Neural crest cell (in vitro differentiated cells): Measurements from ENCODE around the gene PRDM10. TPM values are rescaled to one million over a fixed set of nuclear protein-coding genes. Genes with fewer than 3 reads are reported as not detected.

Experiments
- DNase-seq: peaks from one replicate; pipeline ENCODE4 v3.0.0; 2021; ENCODE audit warnings: low read depth, mixed read lengths, low spot score
- H3K27ac Mint-ChIP-seq: one replicate; pipeline ENCODE4 v1.8.0; 2021; ENCODE audit warnings: mild to moderate bottlenecking, mixed read lengths; ENCODE audit not compliant: unreplicated experiment
- H3K27me3 Mint-ChIP-seq: 2 replicates; pipeline ENCODE4 v1.8.0; 2021; ENCODE audit warnings: low read depth, mild to moderate bottlenecking, mixed read lengths
- H3K36me3 Mint-ChIP-seq: 2 replicates; pipeline ENCODE4 v1.8.0; 2021; ENCODE audit warnings: low read depth, mild to moderate bottlenecking, mixed read lengths
- H3K4me1 Mint-ChIP-seq: 2 replicates; pipeline ENCODE4 v1.8.0; 2021; ENCODE audit warnings: mixed read lengths
- H3K4me3 Mint-ChIP-seq: one replicate; pipeline ENCODE4 v1.8.0; 2021; ENCODE audit warnings: mild to moderate bottlenecking, mixed read lengths
- H3K9me3 Mint-ChIP-seq: 2 replicates; pipeline ENCODE4 v1.8.0; 2021; ENCODE audit warnings: mixed read lengths
- CTCF ChIP-seq: fragments of 200-600 bp; sonication (generic); conservative IDR thresholded peaks from 2 replicates; pipeline ENCODE4 v1.5.0; 2021; ENCODE audit warnings: antibody characterized with exemption, mild to moderate bottlenecking
- total RNA-seq: library from RNA; stranded (reverse); gene quantifications from 2 replicates; pipeline ENCODE4 v1.2.1, GENCODE V29; 2021

PRDM10 gene
- total RNA-seq, 1 donor from 2014 or later = 18.5 TPM

- DNase-seq = peak; percentile 88
- H3K27me3 Mint-ChIP-seq = no peaks in the 10 kb centered on the region
- H3K36me3 Mint-ChIP-seq = peaks cover 11% of the 10 kb centered on the region
- peak within 1 kb of the TSS; percentile 64 for H3K27ac Mint-ChIP-seq
- TF ChIP-seq CTCF = no peak
- H3K4me1 Mint-ChIP-seq = peaks cover 26% of the 10 kb centered on the region
- H3K4me3 Mint-ChIP-seq = peak within 1 kb of the TSS; percentile 94
- H3K9me3 Mint-ChIP-seq = no peaks in the 10 kb centered on the region
These were observed 107.3 kb downstream of the PRDM10 start, which contains the start of gene NFRKB for GRCh38 chr11:129895126-129896041. Gene NFRKB (minus strand): TSS chr11:129895578. CDS start chr11:129892849, 2,729 bp downstream.

GRCh38 chr11:129894278-129895125 is 108.1 kb downstream of the PRDM10 start:
- H3K27me3 Mint-ChIP-seq = no peaks in the 10 kb centered on the region
- H3K36me3 Mint-ChIP-seq = peaks cover 10% of the 10 kb centered on the region
- H3K4me1 Mint-ChIP-seq = peaks cover 26% of the 10 kb centered on the region

GRCh38 chr11:129888451-129888850 is 114.2 kb downstream of the PRDM10 start:
- no peaks in the 10 kb centered on the region for H3K9me3 Mint-ChIP-seq
- no peak for TF ChIP-seq CTCF
- peaks cover 28% of the 10 kb centered on the region for H3K36me3 Mint-ChIP-seq
- H3K4me3 Mint-ChIP-seq = no peak overlapping the region
- DNase-seq = no peak
- H3K27ac Mint-ChIP-seq = no peak overlapping the region
- H3K4me1 Mint-ChIP-seq = peaks cover 7% of the 10 kb centered on the region
- H3K27me3 Mint-ChIP-seq = no peaks in the 10 kb centered on the region

More at GRCh38 chr11:129894278-129895125, 108.1 kb downstream of the PRDM10 start:
- Mint-ChIP-seq H3K9me3 (no peaks in the 10 kb centered on the region), H3K4me3 (peak overlapping the region; percentile 94), H3K27ac (peak overlapping the region; percentile 64)
- DNase-seq = no peak
- no peak for TF ChIP-seq CTCF

GRCh38 chr11:129885381-129885780 is 117.3 kb downstream of the PRDM10 start:
- Mint-ChIP-seq H3K36me3 (peaks cover 21% of the 10 kb centered on the region), H3K4me3 (no peak overlapping the region), H3K27me3 (no peaks in the 10 kb centered on the region), H3K4me1 (no peaks in the 10 kb centered on the region), H3K27ac (no peak overlapping the region), H3K9me3 (no peaks in the 10 kb centered on the region)
- TF ChIP-seq CTCF = no peak
- no peak for DNase-seq

GRCh38 chr11:129884581-129884980 is 118.1 kb downstream of the PRDM10 start:
- no peak for DNase-seq
- peaks cover 24% of the 10 kb centered on the region for H3K36me3 Mint-ChIP-seq

More at GRCh38 chr11:129884581-129884980, 118.1 kb downstream of the PRDM10 start:
- Mint-ChIP-seq H3K9me3 (no peaks in the 10 kb centered on the region), H3K27me3 (no peaks in the 10 kb centered on the region), H3K27ac (no peak overlapping the region), H3K4me3 (no peak overlapping the region), H3K4me1 (no peaks in the 10 kb centered on the region)
- TF ChIP-seq CTCF = no peak
